DOHH2 (cell line): ENCODE data around the gene C16orf96.

Source experiments
- H3F3A ChIP-seq: fragments of 200-600 bp; sonication (generic), shearing (Covaris generic); 2 replicates; pipeline ENCODE4 v1.6.0; 2016; ENCODE audit warnings: antibody characterized with exemption, mild to moderate bottlenecking; ENCODE audit not compliant: control insufficient read depth, insufficient read depth
- H3K27ac ChIP-seq: fragments of 200-600 bp; sonication (generic); 2 replicates; pipeline ENCODE4 v1.5.1; 2014; ENCODE audit warnings: low read depth, mild to moderate bottlenecking, low read length, moderate library complexity
- H3K27me3 ChIP-seq: fragments of 200-600 bp; sonication (generic); 2 replicates; pipeline ENCODE4 v1.6.1; 2014; ENCODE audit warnings: mild to moderate bottlenecking, low read length, mixed read lengths; ENCODE audit not compliant: control insufficient read depth
- H3K36me3 ChIP-seq: fragments of 200-600 bp; sonication (generic); 2 replicates; pipeline ENCODE4 v1.6.1; 2014; ENCODE audit warnings: mild to moderate bottlenecking, low read length, moderate library complexity, mixed read lengths; ENCODE audit not compliant: control insufficient read depth
- H3K4me1 ChIP-seq: fragments of 200-600 bp; sonication (generic); 2 replicates; pipeline ENCODE4 v1.6.1; 2014; ENCODE audit warnings: mild to moderate bottlenecking, low read length, mixed read lengths; ENCODE audit not compliant: control insufficient read depth
- H3K4me2 ChIP-seq: fragments of 200-600 bp; sonication (generic); 2 replicates; pipeline ENCODE4 v1.6.0; 2014; ENCODE audit warnings: mild to moderate bottlenecking, low read length, moderate library complexity
- H3K4me3 ChIP-seq: fragments of 200-600 bp; sonication (generic); 2 replicates; pipeline ENCODE4 v1.5.1; 2014; ENCODE audit warnings: mild to moderate bottlenecking, low read length, mixed read lengths
- H3K79me2 ChIP-seq: fragments of 200-600 bp; sonication (generic); 2 replicates; pipeline ENCODE4 v1.6.1; 2014; ENCODE audit warnings: mild to moderate bottlenecking, low read length, mixed read lengths; ENCODE audit not compliant: control insufficient read depth
- H3K9me2 ChIP-seq: fragments of 200-600 bp; sonication (generic); replicated peaks from 2 replicates; pipeline ENCODE4 v1.6.1; 2014; ENCODE audit warnings: mild to moderate bottlenecking, low read length, mixed read lengths; ENCODE audit not compliant: control insufficient read depth
- H3K9me3 ChIP-seq: fragments of 200-600 bp; sonication (generic); 2 replicates; pipeline ENCODE4 v1.6.1; 2014; ENCODE audit warnings: antibody characterized with exemption, low read length, mixed read lengths; ENCODE audit not compliant: control insufficient read depth, insufficient read depth
- H4K20me1 ChIP-seq: fragments of 200-600 bp; sonication (generic); 2 replicates; pipeline ENCODE4 v1.6.0; 2014; ENCODE audit warnings: low read depth, mild to moderate bottlenecking, antibody characterized with exemption, low read length, moderate library complexity; ENCODE audit not compliant: control insufficient read depth, insufficient read depth
- CTCF ChIP-seq: fragments of 200-600 bp; sonication (generic); IDR thresholded peaks from one replicate; pipeline ENCODE4 v1.5.1; 2014; ENCODE audit warnings: antibody characterized with exemption, mild to moderate bottlenecking, low read depth, low read length; ENCODE audit not compliant: poor library complexity, severe bottlenecking
- EZH2phosphoT487 ChIP-seq: fragments of 200-600 bp; sonication (generic); IDR thresholded peaks from 2 replicates; pipeline ENCODE4 v1.6.1; 2017; ENCODE audit warnings: borderline replicate concordance, mild to moderate bottlenecking, antibody characterized with exemption, low read length, moderate library complexity, mixed read lengths

The C16orf96 gene

GRCh38 chr16:4535627-4536108, 20.5 kb upstream of the C16orf96 start:
- Histone ChIP-seq H3K4me2 (no peak overlapping the region), H3K79me2 (no peaks in the 10 kb centered on the region), H3K27me3 (peaks cover 28% of the 10 kb centered on the region)

DNA sequence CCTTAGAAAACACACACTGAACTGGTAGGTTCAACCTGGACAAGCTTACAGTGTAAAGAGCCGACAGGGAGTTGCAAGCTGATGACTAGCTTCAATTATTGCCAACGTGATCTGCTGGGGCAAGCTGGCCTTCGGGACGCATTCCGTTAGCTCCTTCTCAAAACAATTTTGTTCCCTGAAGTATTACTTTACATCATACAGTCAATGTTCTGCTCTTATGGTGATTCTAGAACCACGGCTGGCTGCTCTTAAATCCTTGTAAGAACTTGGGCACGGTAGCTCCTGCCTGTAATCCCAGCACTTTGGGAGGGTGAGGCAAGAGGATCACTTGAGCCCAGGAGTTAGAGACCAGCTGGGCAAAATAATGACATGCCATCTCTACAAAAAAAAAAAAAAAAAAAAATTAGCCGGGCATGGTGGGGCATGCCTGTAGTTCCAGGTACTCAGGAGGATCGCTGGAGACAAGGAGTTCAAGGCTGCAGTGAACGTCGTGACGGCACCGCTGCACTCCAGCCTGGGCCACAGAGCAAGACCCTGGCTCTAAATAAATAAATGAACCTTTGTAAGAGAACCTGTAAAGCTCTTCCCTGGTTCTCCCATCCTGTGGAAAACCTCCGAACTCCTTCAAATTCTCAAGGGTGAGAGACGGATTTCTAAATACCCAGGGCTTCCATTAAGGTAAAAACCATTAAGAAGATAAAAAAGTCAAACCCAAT, 19.6 kb upstream of the C16orf96 start:
- no peak overlapping the region for H3K4me2 ChIP-seq
- H3K27ac ChIP-seq = no peak overlapping the region
- no peaks in the 10 kb centered on the region for H3F3A ChIP-seq
- no peaks in the 10 kb centered on the region for H4K20me1 ChIP-seq
- H3K27me3 ChIP-seq = peaks cover 28% of the 10 kb centered on the region
- H3K79me2 ChIP-seq = no peaks in the 10 kb centered on the region
- no peaks in the 10 kb centered on the region for H3K36me3 ChIP-seq
- H3K9me3 ChIP-seq = peaks cover 14% of the 10 kb centered on the region
- peaks cover 8% of the 10 kb centered on the region for H3K4me1 ChIP-seq
- H3K9me2 ChIP-seq = no peaks in the 10 kb centered on the region
- no peak for TF ChIP-seq EZH2phosphoT487
- no peak for TF ChIP-seq CTCF
- no peak overlapping the region for H3K4me3 ChIP-seq

More at GRCh38 chr16:4535627-4536108, 20.5 kb upstream of the C16orf96 start:
- Histone ChIP-seq H3F3A (no peaks in the 10 kb centered on the region), H3K27ac (no peak overlapping the region), H3K9me2 (no peaks in the 10 kb centered on the region), H3K4me3 (no peak overlapping the region), H3K4me1 (peaks cover 8% of the 10 kb centered on the region), H3K9me3 (peaks cover 14% of the 10 kb centered on the region), H3K36me3 (no peaks in the 10 kb centered on the region), H4K20me1 (no peaks in the 10 kb centered on the region)
- TF ChIP-seq CTCF (no peak), EZH2phosphoT487 (no peak)

GRCh38 chr16:4537376-4538343, 18.5 kb upstream of the C16orf96 start:
- peak overlapping the region; percentile 73; the same call in 1 of the 2 replicates for H3K4me3 ChIP-seq
- TF ChIP-seq EZH2phosphoT487 (no peak), CTCF (no peak)
- peaks cover 8% of the 10 kb centered on the region for H3K4me1 ChIP-seq
- H3K9me2 ChIP-seq = no peaks in the 10 kb centered on the region
- H3F3A ChIP-seq = no peaks in the 10 kb centered on the region
- H3K79me2 ChIP-seq = no peaks in the 10 kb centered on the region
- peaks cover 32% of the 10 kb centered on the region for H3K27me3 ChIP-seq
- H4K20me1 ChIP-seq = no peaks in the 10 kb centered on the region
- H3K4me2 ChIP-seq = peak overlapping the region; percentile 75
- no peaks in the 10 kb centered on the region for H3K36me3 ChIP-seq
- H3K9me3 ChIP-seq = peaks cover 14% of the 10 kb centered on the region
- no peak overlapping the region for H3K27ac ChIP-seq
